DND-41 (cell line): ENCODE data around the gene TMEM266.

Source experiments
- ATAC-seq: fragments of 200-7000 bp; cut with Tn5 transposase; 3 replicates; pipeline ENCODE4 v1.9.1; 2021; ENCODE audit warnings: low read depth; ENCODE audit not compliant: insufficient read depth
- DNase-seq: peaks from one replicate; pipeline ENCODE4 v3.0.0-alpha.2; 2020
- H2AFZ ChIP-seq: 2 replicates; pipeline ENCODE4 v1.6.0; 2012; ENCODE audit warnings: low read depth, low read length
- H3K27ac ChIP-seq: 2 replicates; pipeline ENCODE4 v1.5.1; 2012; ENCODE audit warnings: low read length, inconsistent platforms
- H3K27me3 ChIP-seq: fragments of 200-600 bp; sonication (generic); 2 replicates; pipeline ENCODE4 v1.6.0; 2012; ENCODE audit warnings: low read length, mild to moderate bottlenecking, inconsistent platforms; ENCODE audit not compliant: insufficient read depth, poor library complexity
- H3K36me3 ChIP-seq: 2 replicates; pipeline ENCODE4 v1.5.1; 2012; ENCODE audit warnings: low read length, inconsistent platforms; ENCODE audit not compliant: insufficient read depth
- H3K4me1 ChIP-seq: 2 replicates; pipeline ENCODE4 v1.5.1; 2012; ENCODE audit warnings: mild to moderate bottlenecking, low read length; ENCODE audit not compliant: insufficient read depth
- H3K4me2 ChIP-seq: 2 replicates; pipeline ENCODE4 v1.6.0; 2012; ENCODE audit warnings: mild to moderate bottlenecking, moderate library complexity, low read length, inconsistent platforms; ENCODE audit not compliant: insufficient read depth
- H3K4me3 ChIP-seq, 2 experiments: fragments of 200-600 bp in 1 of 2; shearing (Covaris generic) in 1 of 2; 2 replicates each; pipeline ENCODE4 v1.5.1; 2012 to 2016; ENCODE audit warnings: inconsistent platforms in 2 of 2, low read length in 2 of 2, mild to moderate bottlenecking in 2 of 2, low read depth in 1 of 2, moderate library complexity in 1 of 2
- H3K79me2 ChIP-seq: 2 replicates; pipeline ENCODE4 v1.6.0; 2012; ENCODE audit warnings: low read length, inconsistent platforms; ENCODE audit not compliant: insufficient read depth
- H3K9ac ChIP-seq: 2 replicates; pipeline ENCODE4 v1.6.0; 2012; ENCODE audit warnings: low read depth, mild to moderate bottlenecking, inconsistent platforms, low read length, moderate library complexity
- H3K9me3 ChIP-seq: 2 replicates; pipeline ENCODE4 v1.5.1; 2012; ENCODE audit warnings: low read length, moderate library complexity, mild to moderate bottlenecking, inconsistent platforms; ENCODE audit not compliant: insufficient read depth, severe bottlenecking
- H4K20me1 ChIP-seq: 2 replicates; pipeline ENCODE4 v1.6.0; 2012; ENCODE audit warnings: low read length; ENCODE audit not compliant: insufficient read depth
- EZH2 ChIP-seq: IDR thresholded peaks from 3 replicates; pipeline ENCODE4 v1.6.1; 2012; ENCODE audit warnings: borderline replicate concordance, low read depth, mild to moderate bottlenecking, moderate library complexity, low read length, inconsistent platforms; ENCODE audit not compliant: severe bottlenecking
- TF ChIP-seq, protein P1 (sequence below): IDR thresholded peaks from 2 replicates; pipeline ENCODE4 v1.5.1; 2012; ENCODE audit warnings: borderline replicate concordance, low read length, moderate library complexity, mild to moderate bottlenecking; ENCODE audit not compliant: poor library complexity, severe bottlenecking; ENCODE audit errors: extremely low read depth

The TMEM266 gene

DNA sequence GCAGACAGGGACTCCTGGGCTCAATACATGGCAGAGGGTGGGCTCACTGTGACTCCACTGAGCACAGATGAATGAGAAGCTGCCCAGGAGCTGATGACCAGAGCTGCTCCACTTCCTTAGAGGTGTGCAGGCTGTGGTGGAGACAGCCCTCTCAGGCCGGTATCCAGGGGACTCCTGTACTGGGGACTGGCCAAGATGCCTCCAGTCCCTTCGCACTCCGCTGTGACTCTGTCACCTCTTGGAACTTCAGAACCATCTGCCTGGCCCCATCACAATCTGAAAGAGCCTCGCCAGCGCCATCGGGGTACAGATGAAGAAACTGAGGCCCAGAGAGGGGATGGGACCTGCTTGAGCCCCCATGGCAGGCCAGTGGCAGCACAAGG is 140.3 kb downstream of the TMEM266 start:
- H3K4me1 ChIP-seq = no peaks in the 10 kb centered on the region
- no peak overlapping the region for H2AFZ ChIP-seq
- ATAC-seq (no peak), DNase-seq (no peak)
- H3K9me3 ChIP-seq = no peaks in the 10 kb centered on the region
- TF ChIP-seq, protein P1, sequence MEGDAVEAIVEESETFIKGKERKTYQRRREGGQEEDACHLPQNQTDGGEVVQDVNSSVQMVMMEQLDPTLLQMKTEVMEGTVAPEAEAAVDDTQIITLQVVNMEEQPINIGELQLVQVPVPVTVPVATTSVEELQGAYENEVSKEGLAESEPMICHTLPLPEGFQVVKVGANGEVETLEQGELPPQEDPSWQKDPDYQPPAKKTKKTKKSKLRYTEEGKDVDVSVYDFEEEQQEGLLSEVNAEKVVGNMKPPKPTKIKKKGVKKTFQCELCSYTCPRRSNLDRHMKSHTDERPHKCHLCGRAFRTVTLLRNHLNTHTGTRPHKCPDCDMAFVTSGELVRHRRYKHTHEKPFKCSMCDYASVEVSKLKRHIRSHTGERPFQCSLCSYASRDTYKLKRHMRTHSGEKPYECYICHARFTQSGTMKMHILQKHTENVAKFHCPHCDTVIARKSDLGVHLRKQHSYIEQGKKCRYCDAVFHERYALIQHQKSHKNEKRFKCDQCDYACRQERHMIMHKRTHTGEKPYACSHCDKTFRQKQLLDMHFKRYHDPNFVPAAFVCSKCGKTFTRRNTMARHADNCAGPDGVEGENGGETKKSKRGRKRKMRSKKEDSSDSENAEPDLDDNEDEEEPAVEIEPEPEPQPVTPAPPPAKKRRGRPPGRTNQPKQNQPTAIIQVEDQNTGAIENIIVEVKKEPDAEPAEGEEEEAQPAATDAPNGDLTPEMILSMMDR = no peak
- no peak for TF ChIP-seq EZH2
- no peak overlapping the region for H3K4me2 ChIP-seq
- H3K79me2 ChIP-seq = no peaks in the 10 kb centered on the region
- no peaks in the 10 kb centered on the region for H3K36me3 ChIP-seq
- no peak overlapping the region for H3K4me3 ChIP-seq
- no peaks in the 10 kb centered on the region for H4K20me1 ChIP-seq
- no peak overlapping the region for H3K27ac ChIP-seq
- H3K27me3 ChIP-seq = no peaks in the 10 kb centered on the region
- no peak overlapping the region for H3K9ac ChIP-seq

DNA sequence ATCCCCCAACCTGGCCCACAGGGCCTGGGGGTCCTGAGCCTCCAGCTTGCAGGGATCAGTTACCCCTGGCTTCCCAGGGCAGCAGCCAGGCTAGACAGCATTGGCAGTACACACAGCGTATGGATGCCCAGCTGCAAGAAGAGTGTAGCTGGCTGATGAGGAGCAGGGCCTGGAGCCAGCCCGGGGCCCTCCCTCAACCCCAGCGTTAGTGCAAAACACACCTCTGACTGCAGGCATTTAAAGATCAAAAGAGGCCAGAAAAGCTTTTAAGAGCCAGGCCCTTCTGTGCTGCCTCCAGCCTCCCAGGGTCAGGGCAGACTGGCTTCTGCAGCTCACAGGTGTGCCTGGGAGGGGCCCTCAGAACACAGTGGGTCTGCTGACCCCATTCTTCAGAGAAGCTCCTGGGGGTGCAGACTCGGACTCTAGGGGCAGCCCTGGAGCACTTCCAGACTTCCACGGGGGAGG is 140.9 kb downstream of the TMEM266 start:
- ATAC-seq (no peak), DNase-seq (no peak)
- TF ChIP-seq, protein P1 = no peak
- no peak for TF ChIP-seq EZH2
- Histone ChIP-seq H3K9ac (no peak overlapping the region), H3K9me3 (no peaks in the 10 kb centered on the region), H3K4me2 (no peak overlapping the region), H3K27ac (no peak overlapping the region), H3K79me2 (no peaks in the 10 kb centered on the region), H4K20me1 (no peaks in the 10 kb centered on the region), H3K4me1 (no peaks in the 10 kb centered on the region), H2AFZ (no peak overlapping the region), H3K36me3 (no peaks in the 10 kb centered on the region), H3K4me3 (no peak overlapping the region), H3K27me3 (no peaks in the 10 kb centered on the region)

DNA sequence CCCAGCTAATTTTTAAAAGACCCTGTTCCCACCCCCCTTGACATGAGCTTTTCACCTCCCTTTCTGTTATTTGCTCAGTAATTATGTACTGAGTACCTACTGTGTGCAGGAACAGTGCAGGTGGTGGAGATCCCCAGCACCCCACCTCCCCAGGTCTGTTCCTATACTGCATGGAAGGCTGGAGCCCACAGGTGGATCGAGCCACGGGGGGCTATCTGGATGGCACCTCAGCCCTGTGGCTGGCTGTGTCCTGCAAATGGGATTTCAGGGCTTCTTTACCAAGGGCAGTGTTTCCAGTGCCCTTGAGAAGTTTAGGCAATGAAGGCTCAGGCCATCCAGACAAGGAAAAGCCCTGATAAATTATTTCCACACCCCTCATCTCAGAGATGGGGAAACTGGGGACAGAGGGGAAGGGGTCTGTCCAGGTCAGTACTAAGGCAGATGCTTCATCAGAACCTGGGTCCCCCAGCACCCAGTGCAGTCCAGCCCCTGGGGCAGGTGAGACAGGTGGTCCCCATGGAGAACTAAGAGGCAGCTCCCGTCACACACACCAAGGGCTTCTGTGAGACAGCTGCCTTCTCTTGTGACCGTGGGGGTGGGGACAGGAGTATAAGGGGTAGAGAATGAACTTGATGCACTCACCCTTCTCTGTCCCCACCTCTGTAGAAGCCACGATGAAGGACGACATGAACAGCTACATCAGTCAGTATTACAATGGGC is 141.9 kb downstream of the TMEM266 start:
- DNase-seq = no peak
- H3K9me3 ChIP-seq = no peaks in the 10 kb centered on the region
- no peaks in the 10 kb centered on the region for H3K79me2 ChIP-seq
- TF ChIP-seq EZH2 = no peak
- TF ChIP-seq, protein P1 = no peak
- H3K4me3 ChIP-seq = no peak overlapping the region
- H3K4me1 ChIP-seq = no peaks in the 10 kb centered on the region
- H4K20me1 ChIP-seq = no peaks in the 10 kb centered on the region
- no peak for ATAC-seq
- H3K4me2 ChIP-seq = no peak overlapping the region
- no peak overlapping the region for H3K27ac ChIP-seq
- no peak overlapping the region for H3K9ac ChIP-seq
- H2AFZ ChIP-seq = no peak overlapping the region
- H3K27me3 ChIP-seq = no peaks in the 10 kb centered on the region
- H3K36me3 ChIP-seq = no peaks in the 10 kb centered on the region
